GM19023 (cell line): Measurements from ENCODE around the gene RNF157.

Experiments used
- ATAC-seq: cut with Tn5 transposase; IDR thresholded peaks from one replicate; pipeline ENCODE4 v1.9.1; 2021; ENCODE audit warnings: mild to moderate bottlenecking, moderate library complexity; ENCODE audit not compliant: unreplicated experiment

The RNF157 gene

DNA sequence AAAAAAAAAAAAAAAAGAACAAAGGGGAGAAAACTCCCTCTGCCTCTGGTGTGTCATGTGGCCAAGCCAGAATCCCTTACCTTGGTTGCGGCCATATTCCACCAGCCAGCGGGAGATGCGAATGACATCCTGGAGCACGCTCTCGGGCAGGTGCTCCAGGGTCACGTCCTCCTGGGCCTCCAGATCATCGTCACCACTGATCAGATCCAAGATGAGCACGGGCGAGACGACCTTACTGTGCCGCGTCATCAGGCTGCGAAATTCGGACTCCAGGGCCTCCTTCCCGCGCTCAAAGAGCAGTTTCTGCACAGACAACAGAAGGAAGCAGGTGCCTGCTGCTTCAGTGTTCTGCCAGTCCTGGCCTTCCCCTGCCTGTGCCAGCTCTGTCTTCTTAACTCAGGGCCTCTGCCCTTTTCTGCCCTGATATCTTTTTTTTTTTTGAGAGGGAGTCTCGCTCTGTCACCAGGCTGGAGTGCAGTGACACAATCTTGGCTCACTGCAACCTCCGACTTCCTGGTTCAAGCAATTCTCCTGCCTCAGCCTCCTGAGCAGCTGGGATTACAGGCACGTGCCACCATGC, 142.5 kb downstream of the RNF157 start:
- ATAC-seq, result no peak

DNA sequence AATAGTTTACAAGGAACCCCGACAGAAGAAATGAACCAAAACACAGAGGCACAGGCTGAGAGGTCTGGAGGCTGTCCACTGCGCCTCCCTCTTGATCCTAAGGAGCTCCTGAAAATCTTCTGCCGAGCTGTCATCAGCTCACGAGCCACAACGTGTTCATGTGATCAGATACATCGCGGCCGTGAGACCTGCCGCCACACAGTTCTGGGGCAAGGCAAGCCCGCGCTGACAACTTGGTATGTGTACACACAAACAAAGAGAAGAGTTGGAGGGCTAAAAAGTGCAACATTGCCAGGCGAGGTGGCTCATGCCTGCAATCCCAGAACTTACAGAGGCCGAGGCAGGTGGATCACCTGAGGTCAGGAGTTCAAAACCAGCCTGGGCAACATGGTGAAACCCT, 144.3 kb downstream of the RNF157 start:
- no peak for ATAC-seq

DNA sequence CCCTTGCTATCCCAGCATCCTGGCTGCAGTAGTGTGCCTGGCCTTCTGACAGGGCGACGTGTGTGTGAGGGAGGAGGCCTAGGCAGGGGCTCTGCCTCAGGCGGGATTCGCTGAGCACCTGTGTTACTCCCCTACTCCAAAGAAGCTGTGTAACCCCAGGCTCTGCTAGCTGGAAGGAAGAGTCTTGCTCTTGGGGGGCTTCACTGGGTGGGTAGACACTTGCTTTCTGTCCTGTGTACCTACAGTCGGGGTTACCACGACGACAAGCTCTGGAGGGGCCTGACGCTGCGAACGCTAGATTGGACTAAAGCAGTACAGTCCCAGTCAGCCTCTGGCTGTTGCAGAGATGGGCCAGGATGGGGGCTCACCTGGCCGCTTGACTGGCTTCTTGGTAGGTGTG, 146.2 kb downstream of the RNF157 start:
- no peak for ATAC-seq

DNA sequence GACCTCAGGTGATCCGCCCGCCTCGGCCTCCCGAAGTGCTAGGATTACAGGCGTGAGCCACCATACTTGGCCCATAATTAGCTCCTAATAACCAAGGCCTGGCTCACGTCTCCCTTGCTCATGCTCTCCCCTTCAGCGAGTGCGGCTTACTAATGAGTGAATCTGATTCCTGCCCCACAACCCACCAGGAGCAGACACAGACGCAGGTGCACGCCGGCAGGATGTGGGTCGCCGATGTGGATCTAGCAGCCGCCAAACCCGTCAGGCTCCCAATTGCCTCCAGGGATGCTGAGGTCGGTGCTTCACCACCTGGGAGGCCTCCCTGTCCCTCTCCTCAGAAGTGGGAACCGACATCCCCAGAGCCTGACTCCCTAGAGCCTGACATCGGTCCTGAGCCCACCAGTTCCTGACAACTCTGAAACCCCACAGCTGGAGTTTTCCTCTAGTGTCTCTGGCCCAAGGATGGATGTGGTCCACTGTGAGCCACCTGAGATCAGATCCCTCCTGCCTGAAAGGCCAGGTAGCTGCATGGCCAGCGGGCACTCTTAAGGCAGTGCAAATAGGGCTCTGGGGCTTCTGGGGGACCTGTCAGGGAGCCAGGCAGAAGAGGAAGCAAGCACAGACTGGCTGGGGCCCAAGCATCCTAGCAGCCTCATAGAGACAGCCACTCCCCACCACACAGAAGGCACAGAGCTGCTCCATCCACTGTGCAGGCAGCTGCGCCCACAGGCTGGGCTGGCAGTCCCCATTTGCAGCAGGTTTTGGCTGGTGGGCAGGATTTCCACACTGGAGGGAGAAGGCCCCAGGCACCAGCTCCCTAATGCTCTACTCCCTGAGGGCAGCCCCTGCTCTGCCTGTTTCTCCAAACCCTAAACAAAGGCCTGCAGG, 147.5 kb downstream of the RNF157 start:
- no peak for ATAC-seq
